HepG2 (cell line): ENCODE measurements around the gene CHN2. TPM values are rescaled to one million over a fixed set of nuclear protein-coding genes. Genes with fewer than 3 reads are reported as not detected.
A peak's percentile ranks its signal among the peaks of the same experiment; 100 is the strongest.

Experiments
- ATAC-seq: fragments of 200-7000 bp; cut with Tn5 transposase; 3 replicates; pipeline ENCODE4 v1.9.1; 2020; ENCODE audit warnings: mild to moderate bottlenecking, moderate library complexity
- BruUV-seq: library from RNA; stranded (reverse); fragments of 400-500 nt; replicated peaks from 2 replicates; lab custom pipeline; 2021; lab: Mats Ljungman, UMichigan
- CTCF ChIA-PET: fragments of 300-600 bp; formaldehyde crosslinking; extraction: SDS; loops from one replicate; lab custom pipeline; 2021; ENCODE audit warnings: low total read pairs, inconsistent platforms, low intra/inter-chr PET ratio; lab: Yijun Ruan, JAX
- POLR2A ChIA-PET: fragments of 350-600 bp; sonication (Branson Sonifier 250); formaldehyde crosslinking; loops from one replicate; lab custom pipeline; 2020; ENCODE audit warnings: antibody characterized with exemption, inconsistent platforms; lab: Yijun Ruan, JAX
- DNase-seq: peaks from one replicate; pipeline ENCODE4 v3.0.0-alpha.2; 2015; ENCODE audit warnings: low spot score
- FAIRE-seq: peaks from 3 replicates; lab custom pipeline; 2011; peaks lifted over from hg19 to GRCh38; lab: Jason Lieb, UNC
- H2AFZ ChIP-seq: one replicate; pipeline ENCODE4 v1.6.1; 2011; ENCODE audit warnings: low read length, inconsistent platforms
- H3K27ac ChIP-seq: fragments of 300-600 bp; 3 replicates; pipeline ENCODE4 v1.8.0; 2011; ENCODE audit warnings: mixed run types, mild to moderate bottlenecking, mixed read lengths, low read length, inconsistent platforms; ENCODE audit not compliant: insufficient read depth; ENCODE audit errors: extremely low read length
- H3K27me3 ChIP-seq, 2 experiments: fragments of 200-600 bp in 1 of 2; 2 replicates in 1 of 2; 3 replicates in 1 of 2; pipeline versions ENCODE4 v1.6.0 to v1.8.0; 2011; ENCODE audit warnings: low read length in 2 of 2, mild to moderate bottlenecking in 2 of 2, moderate library complexity in 2 of 2, inconsistent platforms in 1 of 2; ENCODE audit not compliant: insufficient read depth in 2 of 2, control insufficient read depth in 1 of 2
- H3K36me3 ChIP-seq, 2 experiments: fragments of 200-600 bp in 1 of 2; replicated peaks in 1 of 2; 2 replicates in 1 of 2; 3 replicates in 1 of 2; pipeline versions ENCODE4 v1.5.1 to v1.8.0; 2011; ENCODE audit warnings: low read length in 2 of 2, inconsistent platforms in 1 of 2; ENCODE audit not compliant: insufficient read depth in 2 of 2, control insufficient read depth in 1 of 2
- H3K4me1 ChIP-seq: 2 replicates; pipeline ENCODE4 v1.5.1; 2012; ENCODE audit warnings: low read length, inconsistent platforms; ENCODE audit not compliant: insufficient read depth
- H3K4me2 ChIP-seq: 2 replicates; pipeline ENCODE4 v1.6.0; 2011; ENCODE audit warnings: low read depth, low read length, inconsistent platforms
- H3K4me3 ChIP-seq, 3 experiments: fragments of 200-600 bp in 1 of 3; sonication (generic), shearing (Covaris generic) in 1 of 3; replicated peaks in 1 of 3; 2 replicates each; pipeline ENCODE4 v1.5.1; 2011 to 2016; ENCODE audit warnings: low read length in 3 of 3, inconsistent platforms in 2 of 3, low read depth in 2 of 3, mild to moderate bottlenecking in 2 of 3, control low read depth in 1 of 3, mixed read lengths in 1 of 3; ENCODE audit not compliant: insufficient read depth in 1 of 3
- H3K79me2 ChIP-seq: one replicate; pipeline ENCODE4 v1.6.1; 2011; ENCODE audit warnings: low read length, inconsistent platforms; ENCODE audit not compliant: insufficient read depth
- H3K9ac ChIP-seq: 2 replicates; pipeline ENCODE4 v1.6.0; 2011; ENCODE audit warnings: mild to moderate bottlenecking, low read depth, low read length, inconsistent platforms; ENCODE audit not compliant: insufficient read depth
- H3K9me3 ChIP-seq: 2 replicates; pipeline ENCODE4 v1.5.1; 2012; ENCODE audit warnings: mild to moderate bottlenecking, low read length
- H4K20me1 ChIP-seq: 2 replicates; pipeline ENCODE4 v1.6.0; 2011; ENCODE audit warnings: inconsistent platforms, mild to moderate bottlenecking, low read length, moderate library complexity; ENCODE audit not compliant: insufficient read depth
- ARNTL ChIP-seq: sonication (generic); formaldehyde crosslinking; IDR thresholded peaks from 2 replicates; pipeline ENCODE4 v1.4.0; 2020; ENCODE audit warnings: mild to moderate bottlenecking, missing genetic modification reagents
- FOSL2 ChIP-seq: sonication (generic); formaldehyde crosslinking; IDR thresholded peaks from 2 replicates; pipeline ENCODE4 v1.4.0; 2020; ENCODE audit warnings: missing genetic modification reagents
- HOXA5 ChIP-seq: sonication (generic); formaldehyde crosslinking; IDR thresholded peaks from 2 replicates; pipeline ENCODE4 v1.4.0; 2020; ENCODE audit warnings: missing genetic modification reagents
- IKZF5 ChIP-seq: IDR thresholded peaks from 2 replicates; pipeline ENCODE4 v1.6.1; 2018; ENCODE audit warnings: missing genetic modification reagents, mild to moderate bottlenecking, missing compliant biosample characterization
- MEIS2 ChIP-seq: sonication (generic); formaldehyde crosslinking; IDR thresholded peaks from 2 replicates; pipeline ENCODE4 v1.9.0; 2021; ENCODE audit warnings: mild to moderate bottlenecking, missing genetic modification reagents
- NFKB2 ChIP-seq: sonication (generic); formaldehyde crosslinking; IDR thresholded peaks from 2 replicates; pipeline ENCODE4 v1.4.0; 2020; ENCODE audit warnings: missing genetic modification reagents, borderline replicate concordance
- SAP130 ChIP-seq: IDR thresholded peaks from 2 replicates; pipeline ENCODE4 v1.6.1; 2016; ENCODE audit warnings: low read depth
- SKIL ChIP-seq: sonication (generic); formaldehyde crosslinking; IDR thresholded peaks from 2 replicates; pipeline ENCODE4 v1.8.0; 2022; ENCODE audit warnings: missing genetic modification reagents, mild to moderate bottlenecking, moderate library complexity, borderline replicate concordance
- TEF ChIP-seq: sonication (generic); formaldehyde crosslinking; IDR thresholded peaks from 2 replicates; pipeline ENCODE4 v1.5.0; 2020; ENCODE audit warnings: missing genetic modification reagents
- ZBTB33 ChIP-seq: sonication (generic); formaldehyde crosslinking; IDR thresholded peaks from 2 replicates; pipeline ENCODE4 v1.4.0; 2020; ENCODE audit warnings: missing genetic modification reagents
- ZBTB43 ChIP-seq: sonication (generic); formaldehyde crosslinking; conservative IDR thresholded peaks from 2 replicates; pipeline ENCODE4 v1.4.0; 2020; ENCODE audit warnings: missing genetic modification reagents
- ZNF350 ChIP-seq: sonication (generic); formaldehyde crosslinking; IDR thresholded peaks from 2 replicates; pipeline ENCODE4 v1.4.0; 2020; ENCODE audit warnings: mild to moderate bottlenecking, low read depth, missing genetic modification reagents, borderline replicate concordance
- ZNF670 ChIP-seq: sonication (generic); formaldehyde crosslinking; IDR thresholded peaks from 2 replicates; pipeline ENCODE4 v1.8.0; 2022; ENCODE audit warnings: mild to moderate bottlenecking, missing genetic modification reagents, borderline replicate concordance
- ZNF674 ChIP-seq: sonication (generic); formaldehyde crosslinking; IDR thresholded peaks from 2 replicates; pipeline ENCODE4 v1.5.0; 2020; ENCODE audit warnings: low read depth, mild to moderate bottlenecking, missing genetic modification reagents
- ZNF850 ChIP-seq: sonication (generic); formaldehyde crosslinking; conservative IDR thresholded peaks from 2 replicates; pipeline ENCODE4 v1.9.0; 2021; ENCODE audit warnings: mild to moderate bottlenecking, missing genetic modification reagents
- ZSCAN30 ChIP-seq: sonication (generic); formaldehyde crosslinking; IDR thresholded peaks from 2 replicates; pipeline ENCODE4 v1.5.0; 2020; ENCODE audit warnings: mild to moderate bottlenecking, missing genetic modification reagents
- WGBS: methylation state at CpG from one replicate; pipeline ENCODE4 v1.1.6; 2017; ENCODE audit warnings: low lambda C conversion rate; 5-methylcytosine and 5-hydroxymethylcytosine counted together
- in situ Hi-C: cut with HindIII; loops from 2 replicates; pipeline ENCODE4 v1.10.0; 2017; ENCODE audit warnings: low pct_unique_long_range_greater_than_20kb; ENCODE audit not compliant: extremely low pct_ligation_motif_present
- intact Hi-C: fragments of 100-400 bp; cut with micrococcal nuclease; formaldehyde crosslinking; loops from one replicate; pipeline ENCODE4 v1.10.0; 2022; ENCODE audit not compliant: unreplicated experiment
- polyA plus RNA-seq, 8 experiments: library from polyadenylated mRNA; depleted of rRNA in 3 of 8; stranded (reverse) in 7 of 8; unstranded in 1 of 8; fragments of >200 nt; fragmentation: Illumina TruSeq in 4 of 8; extraction: Trizol in 4 of 8; gene quantifications; 2 replicates each; pipeline versions ENCODE4 v1.2.1 to v1.2.3, GENCODE V29; 2011 to 2016; ENCODE audit warnings: low read depth in 4 of 8, missing spikeins in 1 of 8, mixed read lengths in 1 of 8; ENCODE audit not compliant: insufficient read depth in 1 of 8
- total RNA-seq, 5 experiments: library from RNA; depleted of rRNA; stranded (reverse); fragments of >200 nt; fragmentation: Illumina TruSeq; extraction: Trizol; gene quantifications; 2 replicates each; pipeline ENCODE4 v1.2.3, GENCODE V29; 2016; ENCODE audit warnings: low read depth in 1 of 5

Gene CHN2
- total and polyA plus RNA-seq, 2 of the 13 experiments (the other 11 are each of a cell fraction or from before 2014, with no cell fraction given), result 23.5 to 30.5 TPM

GRCh38 chr7:29190349-29191045, 4.1 kb upstream of the CHN2 start:
- Histone ChIP-seq H3K9ac (peak overlapping the region; percentile 68), H3K27ac (peak overlapping the region; percentile 84), H3K9me3 (no peaks in the 10 kb centered on the region), H3K36me3 (no peaks in the 10 kb centered on the region), H4K20me1 (no peaks in the 10 kb centered on the region), H3K4me3 (peak overlapping the region in 2 of 3 experiments; percentile 55 to 72; a peak in 4 of 6 replicates), H3K27me3 (no peaks in the 10 kb centered on the region; a peak in 1 of 5 replicates), H3K4me1 (peaks cover 54% of the 10 kb centered on the region), H3K79me2 (peaks cover 17% of the 10 kb centered on the region), H2AFZ (peak overlapping the region; percentile 84), H3K4me2 (peak overlapping the region; percentile 95)
- peak; percentile 87 for FAIRE-seq
- ChIA-PET POLR2A (interaction anchor here (0.7 to 2.9 kb wide), 34 partner anchors 11 to 293 kb away, joined by 3 to 28 read pairs (median 5); partner anchors contain the start of gene CPVL), CTCF (interaction anchor here (0.9 to 1.7 kb wide), 3 partner anchors 119 to 218 kb away, joined by 3 to 10 read pairs (median 4); no protein-coding TSS in a partner anchor)
- intact Hi-C loops, result loop anchor here (1.0 to 5.0 kb wide), 7 partner anchors 18 to 752 kb away; no protein-coding TSS in a partner anchor
- peak; percentile 94 for DNase-seq
- peak; percentile 46 for ATAC-seq
- no TSS peak for BruUV-seq
- WGBS, result 2% methylated on average over 5 of the region's 5 CpGs
- in situ Hi-C loops, result loop anchor here (5.0 kb wide), 1 partner anchor 147 kb away; no protein-coding TSS in a partner anchor
- TF ChIP-seq FOSL2 (CRISPR knock-in tag) (peak; percentile 81), TEF (no peak), ZNF670 (CRISPR knock-in tag) (no peak), ZNF850 (CRISPR knock-in tag) (no peak), NFKB2 (CRISPR knock-in tag) (no peak), ZBTB33 (CRISPR knock-in tag) (no peak; the same call in none of the 2 replicates), ZSCAN30 (CRISPR knock-in tag) (no peak), ZNF674 (no peak), ZBTB43 (CRISPR knock-in tag) (0 out of 2 replicates have a peak, but pooled peaks have one; percentile 48), IKZF5 (CRISPR knock-in tag) (peak; percentile 66), SAP130 (CRISPR knock-in tag) (peak; percentile 92), ARNTL (CRISPR knock-in tag) (peak; percentile 65), ZNF350 (CRISPR knock-in tag) (no peak), SKIL (CRISPR knock-in tag) (peak; percentile 36), MEIS2 (CRISPR knock-in tag) (peak; percentile 88), HOXA5 (CRISPR knock-in tag) (peak; percentile 98)
